ENCODE measurements around the gene EPOP.
A peak's percentile ranks its signal among the peaks of the same experiment; 100 is the strongest.

EPOP gene

DNA sequence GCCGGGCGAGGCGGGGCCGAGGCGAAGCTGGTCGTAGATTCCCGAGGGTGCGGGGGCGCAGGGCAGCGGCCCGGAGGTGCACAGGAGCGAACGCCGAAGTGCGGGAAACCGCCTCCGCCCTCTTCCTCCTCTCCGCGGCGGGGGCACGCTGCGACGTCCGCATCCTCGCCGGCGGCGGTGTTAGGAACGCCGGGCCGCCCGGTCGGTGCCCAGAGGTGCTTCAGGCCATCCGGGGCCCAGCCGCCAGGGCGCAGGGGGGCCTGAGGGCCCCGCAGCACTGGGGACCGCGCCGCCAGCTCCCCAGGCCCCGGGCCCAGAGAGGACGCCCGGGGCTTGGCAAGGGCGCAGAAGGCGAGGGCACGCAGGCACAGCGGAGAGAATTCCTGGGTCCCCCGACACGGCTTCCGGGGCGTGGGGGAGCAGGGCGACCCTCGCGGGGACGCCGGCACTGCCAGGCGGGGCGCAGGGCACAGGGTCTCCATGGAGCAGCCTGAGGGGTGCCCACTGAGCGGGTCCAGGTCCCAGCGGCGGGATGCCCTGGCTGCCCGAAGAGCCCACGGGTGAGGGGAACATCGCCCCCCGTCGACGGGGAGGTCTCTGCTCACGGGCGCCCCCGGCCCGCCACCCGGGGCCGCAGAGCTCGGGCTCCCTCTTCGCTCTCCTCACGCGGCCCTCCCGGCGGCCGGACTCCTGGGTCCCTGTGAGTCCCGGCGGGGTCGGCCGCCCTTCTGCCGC lies 576 bp downstream of the EPOP start:
- no peak for DNase-seq (ENCODE audit: low spot score)

DNA sequence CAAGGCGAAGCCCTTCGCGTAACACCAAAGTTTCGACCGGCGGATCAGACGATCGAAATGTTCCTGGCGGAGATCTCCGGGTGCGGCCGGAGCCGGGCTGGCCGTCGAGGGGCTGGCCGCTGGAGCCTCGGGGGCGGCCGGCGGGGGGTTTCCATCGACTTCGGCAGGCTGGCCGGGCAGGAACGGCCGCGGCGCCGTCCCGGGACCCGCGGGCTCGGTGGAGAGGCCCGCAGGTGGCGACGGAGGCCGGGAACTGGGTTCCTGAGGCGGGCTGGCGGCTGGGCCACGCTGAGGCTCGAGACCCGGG lies 1.1 kb downstream of the EPOP start:
- DNase-seq (ENCODE audit: low spot score) = no peak

DNA sequence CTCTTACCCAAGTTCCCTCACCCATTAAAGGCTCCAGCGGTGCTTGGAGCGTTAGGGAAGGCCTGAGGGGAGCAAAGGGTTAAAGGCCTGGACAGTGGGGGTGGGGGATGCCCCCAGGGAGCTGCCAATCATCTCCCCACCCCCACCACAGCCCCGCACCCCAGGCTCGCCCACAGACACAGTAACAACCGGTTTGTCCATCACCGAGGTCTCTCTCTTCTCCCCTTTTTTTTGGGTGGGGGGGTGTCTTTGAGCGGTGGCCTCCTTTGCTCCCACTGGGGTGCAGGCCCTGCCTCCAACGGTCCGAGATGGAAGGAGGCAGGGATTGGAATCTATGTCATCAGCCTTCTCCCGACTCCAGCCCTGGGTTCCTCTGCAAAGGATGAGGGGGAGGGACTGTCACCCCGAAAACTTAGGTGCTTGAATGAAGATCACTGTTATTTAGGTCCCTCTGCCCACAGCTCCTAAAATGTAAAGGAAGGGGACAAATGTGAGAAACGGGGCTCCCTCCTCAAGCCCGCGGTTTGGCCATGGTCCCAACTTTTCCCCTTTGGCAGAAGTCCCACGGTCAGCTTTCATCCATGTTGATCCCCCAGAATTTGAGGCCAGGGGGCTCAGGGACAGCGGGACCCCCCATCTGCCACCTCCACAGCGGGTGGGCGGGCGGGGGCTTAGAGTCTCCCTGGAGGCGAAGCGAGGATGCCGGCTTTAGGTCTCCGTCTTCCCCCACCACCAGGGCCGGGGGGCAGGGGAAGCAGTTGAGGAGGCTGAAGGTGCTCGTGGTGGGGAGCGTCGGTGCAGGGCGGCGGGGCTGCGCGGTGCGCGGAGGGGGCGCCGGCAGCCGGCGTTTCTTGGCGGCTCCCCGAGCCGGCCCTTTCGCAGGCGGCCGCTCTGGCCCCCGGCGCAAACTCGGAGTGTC lies 1.7 kb downstream of the EPOP start:
- no peak for DNase-seq (ENCODE audit: low spot score)

DNA sequence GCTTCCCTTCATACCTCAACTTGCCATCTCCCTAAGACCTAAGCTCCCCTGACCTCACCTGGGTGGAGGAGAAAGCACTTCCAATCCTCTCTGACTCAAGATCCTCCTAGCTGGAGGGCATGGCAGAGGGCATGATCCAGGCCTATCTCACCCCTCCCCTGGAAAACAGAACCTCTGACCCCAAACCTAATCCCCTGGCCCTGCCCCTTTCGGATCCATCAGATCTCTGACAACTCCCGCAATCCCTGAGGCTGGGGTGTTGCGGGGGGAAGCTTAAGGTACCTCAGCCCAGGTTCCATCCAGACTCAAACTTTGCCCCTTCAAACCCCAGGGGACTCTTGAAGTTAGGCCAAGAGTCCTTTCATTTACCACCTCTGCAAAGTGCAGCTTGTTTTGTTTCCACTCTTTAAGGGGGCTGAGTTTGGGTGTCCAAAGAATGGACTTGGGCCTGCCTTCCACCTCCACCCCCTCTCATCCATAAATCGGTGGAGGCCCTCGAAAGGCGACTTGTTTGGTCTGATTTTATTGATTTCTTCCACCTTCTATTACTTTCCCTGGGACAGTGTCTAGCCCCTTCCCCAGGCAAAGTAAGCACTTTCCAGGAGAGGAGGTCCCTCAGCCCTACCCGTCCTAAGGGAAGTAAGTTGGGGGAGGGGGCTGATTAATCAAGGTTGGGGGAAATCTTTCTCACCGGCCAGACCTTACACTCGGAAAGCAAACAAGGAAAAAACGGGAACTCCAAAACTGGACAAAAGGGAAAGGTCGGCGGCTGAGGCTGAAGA lies 2.6 kb downstream of the EPOP start:
- DNase-seq (ENCODE audit: low spot score) = no peak

DNA sequence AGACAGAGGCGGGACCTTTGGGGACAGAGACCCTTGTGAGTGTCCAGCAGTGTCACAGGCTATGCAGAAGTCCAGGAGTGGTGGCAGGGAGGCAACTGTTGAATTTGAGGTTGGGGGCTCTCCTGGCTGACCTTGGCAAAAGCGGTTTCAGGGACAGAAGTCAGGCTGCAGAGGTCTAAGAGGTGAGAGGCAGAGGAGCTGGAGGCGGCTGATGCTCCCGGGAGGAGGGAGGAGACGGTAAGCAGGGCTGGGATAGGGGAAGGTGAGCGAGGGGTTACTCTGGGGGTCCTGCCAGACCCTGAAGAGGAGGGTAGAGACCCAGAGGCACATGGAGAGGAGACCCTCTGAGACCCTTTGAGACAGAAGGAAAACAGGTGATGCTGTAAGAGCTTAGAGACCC lies 5.2 kb downstream of the EPOP start:
- no peak for DNase-seq (ENCODE audit: low spot score)

DNA sequence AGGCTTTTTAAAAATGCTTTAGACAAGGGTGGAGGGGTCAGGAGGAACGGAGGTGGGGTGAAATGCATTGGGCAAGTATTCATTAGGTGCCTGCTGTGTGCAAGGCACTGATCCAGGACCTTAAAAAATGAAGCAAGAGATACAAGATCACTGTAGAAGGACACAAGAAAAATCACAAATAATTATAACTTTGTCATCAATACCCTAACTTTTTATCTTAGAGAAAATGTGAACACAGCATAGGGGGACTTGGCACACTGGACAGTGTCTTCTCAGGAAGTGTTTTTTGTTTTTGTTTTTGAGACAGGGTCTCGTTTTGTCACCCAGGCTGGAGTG lies 7.0 kb downstream of the EPOP start:
- no peak for DNase-seq (ENCODE audit: low spot score)

DNA sequence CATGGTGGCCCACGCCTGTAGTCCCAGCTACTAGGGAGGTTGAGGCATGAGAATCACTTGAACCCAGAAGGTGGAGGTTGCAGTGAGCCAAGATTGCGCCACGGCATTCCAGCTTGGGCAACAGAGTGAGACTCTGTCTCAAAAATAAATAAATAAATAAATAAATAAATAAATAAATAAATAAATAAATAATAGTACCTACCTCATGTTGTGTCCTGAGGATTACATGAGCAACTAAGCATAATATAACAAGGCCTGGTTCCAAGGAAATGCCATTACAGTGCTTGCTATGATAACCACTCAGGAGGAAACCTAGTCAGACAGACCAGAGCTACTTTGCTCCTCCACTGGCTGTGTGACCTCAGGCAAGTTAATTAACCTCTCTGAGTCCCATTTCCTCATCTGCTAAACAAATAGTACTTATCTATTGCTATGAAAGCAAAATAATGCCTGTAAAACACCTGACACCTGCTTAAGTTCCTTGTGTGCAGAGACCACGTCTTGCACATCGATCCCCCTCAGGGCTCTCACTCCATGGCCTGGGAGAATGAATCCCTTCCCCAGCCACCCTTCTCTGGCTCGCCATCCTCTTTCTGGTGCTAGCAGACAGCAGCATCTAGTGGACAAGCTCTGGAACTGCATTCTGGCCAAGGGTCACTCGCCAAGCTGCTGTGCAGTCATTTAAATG lies 7.5 kb downstream of the EPOP start:
- DNase-seq (ENCODE audit: low spot score) = peak; percentile 76

DNA sequence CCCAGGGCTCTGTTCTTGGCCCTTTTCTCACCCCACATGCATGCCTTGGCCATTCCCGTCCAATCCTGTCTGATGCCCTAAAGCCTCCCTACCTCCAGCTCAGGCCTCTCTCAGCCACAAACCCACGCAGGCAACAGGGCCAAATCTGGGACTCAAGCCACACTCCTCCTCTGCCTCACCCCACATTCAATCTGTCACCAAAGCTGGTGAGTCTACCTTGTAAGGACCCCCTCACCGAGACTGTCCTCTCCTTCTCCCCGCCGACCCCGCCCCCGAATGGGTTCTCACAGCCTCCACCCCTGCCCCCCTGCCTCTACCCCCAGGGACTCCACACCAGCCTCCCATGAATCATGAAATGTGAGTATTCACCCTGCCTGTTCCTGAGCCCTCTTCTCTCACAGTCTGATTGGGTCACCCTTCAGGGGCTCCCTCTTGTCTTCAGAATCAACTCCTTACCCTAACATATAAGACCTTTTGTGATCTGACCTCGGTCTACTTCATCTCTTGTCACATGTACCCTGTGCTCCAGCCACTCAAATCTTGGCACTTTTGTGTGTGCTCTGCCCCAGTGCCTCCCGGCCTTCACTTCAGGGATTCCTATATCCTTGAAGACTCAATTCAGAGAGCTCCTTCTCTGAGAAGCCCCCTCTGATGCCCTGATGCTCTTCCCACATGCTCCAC lies 10.7 kb downstream of the EPOP start:
- DNase-seq (ENCODE audit: low spot score) = no peak

DNA sequence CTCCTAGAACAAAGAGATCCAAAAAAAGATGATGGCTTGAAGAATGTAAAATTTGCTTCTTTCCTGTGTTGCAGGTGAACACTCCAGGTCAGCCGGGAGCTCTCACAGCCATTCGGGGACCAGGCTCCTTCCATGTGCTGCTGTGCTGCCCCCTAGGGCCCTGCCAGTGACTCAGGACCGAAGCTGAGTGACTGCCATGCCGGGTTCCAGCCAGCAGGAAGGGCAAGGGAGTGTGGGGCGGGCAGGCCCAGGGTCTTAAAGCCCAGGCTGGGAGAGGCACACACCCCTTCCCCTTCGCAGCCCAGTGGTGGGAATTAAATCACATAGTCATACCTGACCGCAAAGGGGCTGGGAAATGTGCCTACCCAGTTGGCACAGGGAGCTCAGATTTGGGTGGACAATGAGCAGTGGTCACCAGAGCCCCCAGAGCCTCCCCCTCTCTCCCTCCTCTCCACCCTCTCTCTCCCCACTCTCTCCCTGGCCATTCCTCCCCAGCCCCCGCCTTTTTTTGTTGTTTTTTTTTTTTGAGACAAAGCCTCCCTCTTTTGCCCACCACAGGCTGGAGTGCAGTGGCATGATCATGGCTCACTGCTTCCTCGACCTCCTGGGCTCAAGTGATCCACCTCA lies 11.5 kb downstream of the EPOP start:
- peak; percentile 85 for DNase-seq (ENCODE audit: low spot score)

DNA sequence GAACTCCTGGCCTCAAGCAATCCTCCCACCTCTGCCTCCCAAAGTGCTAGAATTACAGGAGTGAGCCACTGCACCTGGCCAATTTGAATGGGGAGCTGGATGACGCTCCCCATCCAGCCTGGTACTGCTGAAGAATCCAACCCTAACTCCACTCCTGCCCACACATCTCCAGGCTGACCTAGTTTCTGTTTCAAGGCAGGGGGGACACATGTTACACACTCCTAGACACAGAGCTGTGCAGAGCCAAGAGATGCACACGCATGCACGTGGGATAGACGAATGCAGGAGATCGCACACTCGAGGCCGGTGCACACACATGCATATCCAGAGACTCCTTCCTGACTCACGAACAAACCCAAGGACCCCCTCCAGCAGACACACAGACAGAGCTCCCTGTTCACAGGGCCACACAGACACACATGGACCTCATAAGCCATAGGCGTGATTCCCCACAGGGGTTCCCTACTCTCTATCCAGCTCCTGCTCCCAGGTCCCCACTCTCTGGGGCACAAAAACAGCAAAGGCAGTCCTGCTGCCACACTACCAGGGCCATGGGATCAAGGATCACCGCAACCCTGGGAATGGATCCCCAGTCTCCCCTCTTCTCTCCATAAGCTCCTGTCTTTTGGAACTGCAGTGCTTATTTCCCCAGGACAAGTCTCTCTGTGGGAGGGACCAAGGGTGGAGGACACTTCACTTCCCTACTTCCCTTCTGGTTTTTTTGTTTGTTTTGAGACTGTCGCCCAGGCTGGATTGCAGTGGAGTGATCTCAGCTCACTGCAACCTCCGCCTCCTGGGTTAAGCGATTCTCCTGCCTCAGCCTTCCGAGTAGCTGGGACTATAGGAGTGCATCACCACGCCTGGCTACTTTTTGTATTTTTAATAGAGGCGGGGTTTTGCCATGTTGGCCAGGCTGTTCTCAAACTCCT lies 14.4 kb downstream of the EPOP start:
- no peak for DNase-seq (ENCODE audit: low spot score)

DNA sequence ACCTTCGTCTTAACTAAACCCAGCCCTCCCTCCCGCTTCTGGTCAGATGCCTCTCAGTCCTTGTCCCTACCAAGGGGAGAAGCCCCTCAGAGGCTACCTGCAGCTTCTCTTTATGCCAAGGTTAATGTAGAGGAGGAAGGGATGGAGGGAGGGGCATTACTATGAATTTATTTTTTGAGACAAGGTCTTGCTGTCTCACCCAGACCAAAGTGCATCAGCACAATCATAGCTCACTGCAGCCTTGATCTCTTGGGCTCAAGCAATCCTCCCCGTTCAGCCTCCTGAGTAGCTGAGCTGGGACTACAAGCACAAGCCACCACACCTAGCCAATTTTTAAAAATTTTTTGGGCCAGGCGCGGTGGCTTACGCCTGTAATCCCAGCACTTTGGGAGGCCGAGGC lies 15.3 kb downstream of the EPOP start:
- DNase-seq (ENCODE audit: low spot score) = no peak

DNA sequence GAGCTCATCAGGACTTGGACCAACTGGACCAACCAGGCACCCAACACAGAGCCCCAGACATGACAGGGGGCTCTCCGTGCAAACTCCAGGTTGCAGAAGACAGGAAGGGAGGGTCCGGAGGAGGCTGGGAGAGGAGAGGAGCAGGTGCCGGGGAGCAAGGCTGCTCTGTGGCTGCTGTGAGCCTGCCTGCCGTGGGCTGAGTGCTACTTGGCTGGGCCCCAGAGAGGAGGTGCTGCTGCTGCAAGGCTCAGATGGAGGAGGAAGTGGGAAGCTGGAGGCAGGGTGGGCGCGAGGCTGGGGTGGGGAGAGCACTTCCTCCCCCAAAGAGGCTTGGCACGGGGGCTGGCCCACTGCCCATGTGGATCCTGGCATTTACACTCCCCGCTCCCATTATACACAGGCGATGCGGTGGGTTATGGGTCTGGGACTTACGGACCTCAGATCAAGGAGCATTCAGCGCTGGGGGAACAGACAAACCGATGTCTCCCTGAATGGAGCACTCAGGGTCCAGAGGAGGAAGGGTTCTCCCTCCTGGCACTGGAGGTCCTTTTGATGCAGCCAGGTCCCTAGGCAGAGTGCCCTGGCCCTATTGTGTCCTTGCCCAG lies 15.9 kb downstream of the EPOP start:
- DNase-seq (ENCODE audit: low spot score) = no peak

DNA sequence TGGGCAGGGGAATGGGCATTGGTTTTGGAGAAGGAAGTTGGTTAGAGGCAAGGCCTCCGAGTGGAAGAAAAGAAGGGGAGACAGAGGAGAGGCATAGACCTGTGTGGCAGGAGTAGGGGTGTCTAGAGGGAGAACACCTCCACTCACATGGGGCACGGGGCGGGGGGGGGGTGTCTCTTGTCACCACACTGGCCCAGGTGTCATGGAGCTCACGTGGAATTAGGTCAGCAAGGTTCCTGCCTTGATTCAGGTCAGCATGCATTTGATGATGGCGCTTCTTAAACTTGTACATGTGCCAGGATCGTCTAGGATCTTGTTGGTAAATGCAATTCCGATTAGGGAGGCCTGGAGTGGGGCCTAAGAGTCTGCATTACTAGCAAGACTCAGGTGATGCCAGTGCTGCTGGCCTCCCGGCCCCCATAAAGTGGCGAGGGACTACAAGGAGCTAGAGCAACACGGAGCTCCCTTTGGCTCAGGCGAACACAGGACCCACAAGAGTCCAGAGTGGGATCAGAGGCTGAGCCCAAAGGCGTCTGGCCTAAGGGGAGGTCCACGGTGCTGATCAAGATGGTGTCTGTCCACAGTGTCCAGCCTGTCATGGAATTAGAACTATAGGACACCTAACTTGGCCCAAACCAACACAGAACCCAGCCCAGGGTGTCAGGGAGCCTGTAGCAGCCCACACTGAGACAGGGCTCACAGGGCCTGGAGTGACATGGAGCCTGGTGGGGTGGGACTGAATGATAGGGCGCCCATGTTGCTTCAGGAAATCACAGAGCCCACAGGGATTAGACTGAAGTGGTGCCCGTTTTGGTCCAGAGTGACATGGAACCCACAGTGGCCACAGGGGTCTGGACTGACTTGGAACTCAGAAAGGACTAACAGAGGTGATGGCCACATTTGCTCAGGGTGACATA lies 16.7 kb downstream of the EPOP start:
- no peak for DNase-seq (ENCODE audit: low spot score)

DNA sequence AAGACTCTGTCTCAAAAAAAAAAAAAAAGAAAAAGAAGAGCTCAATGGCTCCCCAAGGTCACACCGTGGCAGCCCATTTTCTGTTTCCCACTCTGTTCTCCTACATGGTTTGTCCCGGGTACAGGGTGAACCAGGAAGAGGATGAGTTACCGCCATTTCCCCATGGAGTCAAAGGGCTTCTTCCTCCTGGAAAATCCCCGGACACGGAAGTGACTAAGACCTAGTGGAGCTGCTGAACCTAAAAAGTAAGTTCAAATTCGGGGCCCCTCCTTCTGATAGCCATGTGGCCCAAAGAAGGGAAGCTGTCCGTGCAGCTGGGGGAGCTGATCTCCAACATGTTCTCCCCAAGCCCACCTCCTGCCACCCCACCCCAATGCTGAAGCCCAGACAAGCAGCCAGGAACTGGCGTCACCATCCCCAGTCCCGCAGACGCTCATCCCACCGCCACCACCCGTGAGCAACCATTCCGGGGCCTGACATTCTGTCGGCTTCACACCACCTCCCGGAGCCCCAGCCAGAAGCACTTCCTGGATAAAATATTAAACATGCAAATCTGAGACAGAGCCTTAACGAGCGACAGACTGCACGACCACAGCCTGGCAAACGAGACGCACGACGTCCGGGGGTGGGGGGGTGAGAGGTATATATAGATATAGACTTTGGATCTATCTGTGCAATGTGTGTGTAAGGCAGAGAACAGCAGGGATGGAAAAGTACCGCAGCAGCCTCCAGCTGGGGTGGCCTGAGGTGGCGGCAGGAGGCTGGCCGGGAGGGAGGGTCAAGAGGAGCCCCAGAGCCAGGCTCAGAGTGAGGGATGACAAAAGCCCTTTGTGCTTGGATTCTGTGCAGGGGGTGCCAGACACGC lies 17.6 kb downstream of the EPOP start:
- DNase-seq (ENCODE audit: low spot score) = no peak

DNA sequence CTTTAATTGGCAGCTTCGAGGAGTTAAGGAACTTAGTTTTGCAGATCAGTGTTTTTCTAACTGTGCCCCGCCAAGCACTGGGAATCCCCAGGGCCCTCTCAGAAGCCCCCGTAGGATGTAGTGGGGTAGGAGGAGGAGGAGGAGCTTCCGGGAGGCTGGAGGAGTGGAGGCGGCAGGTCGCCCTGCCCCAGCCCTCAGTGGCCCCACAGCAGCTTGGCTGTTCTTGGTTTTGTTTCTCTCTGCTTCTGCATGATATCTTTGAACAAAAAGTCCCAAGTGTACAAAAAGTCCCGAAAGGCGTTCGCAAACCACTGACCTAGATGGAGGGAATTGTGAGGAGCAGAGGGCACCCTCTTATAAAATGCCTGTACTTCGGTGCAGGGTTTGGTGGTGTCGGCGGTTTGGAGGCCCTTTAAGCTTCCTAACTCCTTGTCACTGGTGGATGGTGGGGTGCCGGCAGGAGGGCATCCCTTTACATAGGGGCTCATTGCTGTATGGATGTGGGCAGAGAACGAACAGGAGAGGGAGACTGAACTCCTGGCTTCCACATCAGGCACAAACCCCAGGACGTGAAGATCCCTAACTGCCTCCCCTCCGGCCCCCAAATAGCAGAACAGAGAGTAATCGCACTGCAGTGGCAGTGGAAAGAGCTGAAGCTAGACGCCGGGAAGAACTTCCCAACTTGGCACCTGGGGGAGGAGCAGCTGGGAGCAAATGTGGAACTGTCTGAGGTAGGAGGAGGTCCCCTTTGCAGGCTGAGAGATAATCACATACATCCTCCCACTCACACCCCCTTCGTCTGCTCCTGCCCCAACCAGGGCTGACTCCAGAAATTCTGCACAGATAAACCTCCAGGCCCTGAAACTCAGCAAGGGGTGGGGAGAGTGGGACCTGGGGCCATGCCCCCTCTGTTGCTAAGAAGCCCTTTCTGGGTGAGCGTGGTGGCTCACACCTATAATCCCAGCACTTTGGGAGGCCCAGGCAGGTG lies 20.1 kb downstream of the EPOP start:
- DNase-seq (ENCODE audit: low spot score) = no peak

DNA sequence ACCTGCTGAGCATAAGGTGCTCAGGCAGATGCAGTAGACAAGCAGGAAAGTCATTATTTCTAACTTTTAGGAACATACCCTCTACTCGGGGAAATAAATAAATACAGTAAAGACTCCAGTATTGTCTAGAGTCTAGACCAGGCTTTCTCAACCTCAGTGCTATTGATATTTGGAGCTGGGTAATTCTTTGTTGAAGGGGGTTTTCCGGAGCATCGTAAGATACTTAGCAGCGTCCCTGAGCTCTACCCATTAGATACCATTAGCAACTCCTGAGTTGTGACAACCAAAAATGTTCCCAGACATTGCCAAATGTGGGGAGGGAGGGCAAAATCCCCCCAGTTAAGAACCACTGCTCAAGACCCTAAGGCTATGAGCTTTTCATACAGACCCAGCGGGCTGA lies 21.1 kb downstream of the EPOP start:
- DNase-seq (ENCODE audit: low spot score) = no peak

All from SK-N-DZ (cell line).